ENCODE results near the gene SMC1B. TPM values are rescaled to one million over a fixed set of nuclear protein-coding genes. Genes with fewer than 3 reads are reported as not detected.

SMC1B gene
- total RNA-seq, 1 donor from 2014 or later = not detected

GRCh38 chr22:45314054-45314721 lies 99.2 kb downstream of the SMC1B start:
- Mint-ChIP-seq H3K36me3 (ENCODE audit: insufficient read depth) (no peaks in the 10 kb centered on the region), H3K4me1 (ENCODE audit: low read depth) (peaks cover 42% of the 10 kb centered on the region), H3K4me3 (ENCODE audit: low read depth) (peak overlapping the region; percentile 10), H3K27ac (no peak overlapping the region), H3K27me3 (peaks cover 5% of the 10 kb centered on the region), H3K9me3 (ENCODE audit: low read depth) (no peaks in the 10 kb centered on the region)
- DNase-seq (ENCODE audit: low spot score, unreplicated experiment) = no peak
- no peak for TF ChIP-seq CTCF (IDR thresholded peaks at IDR 0.05; ENCODE audit: unreplicated experiment)

GRCh38 chr22:45312856-45313255 lies 100.5 kb downstream of the SMC1B start:
- H3K4me1 Mint-ChIP-seq (ENCODE audit: low read depth) = peaks cover 45% of the 10 kb centered on the region
- peaks cover 5% of the 10 kb centered on the region for H3K27me3 Mint-ChIP-seq
- H3K27ac Mint-ChIP-seq = no peak overlapping the region
- no peak for TF ChIP-seq CTCF (IDR thresholded peaks at IDR 0.05; ENCODE audit: unreplicated experiment)
- no peaks in the 10 kb centered on the region for H3K36me3 Mint-ChIP-seq (ENCODE audit: insufficient read depth)
- H3K9me3 Mint-ChIP-seq (ENCODE audit: low read depth) = no peaks in the 10 kb centered on the region
- H3K4me3 Mint-ChIP-seq (ENCODE audit: low read depth) = no peak overlapping the region
- no peak for DNase-seq (ENCODE audit: low spot score, unreplicated experiment)

- TF ChIP-seq CTCF (IDR thresholded peaks at IDR 0.05; ENCODE audit: unreplicated experiment) = no peak
- DNase-seq (ENCODE audit: low spot score, unreplicated experiment) = no peak
- H3K9me3 Mint-ChIP-seq (ENCODE audit: low read depth) = no peaks in the 10 kb centered on the region
- no peak overlapping the region for H3K4me3 Mint-ChIP-seq (ENCODE audit: low read depth)
- H3K36me3 Mint-ChIP-seq (ENCODE audit: insufficient read depth) = no peaks in the 10 kb centered on the region
- no peak overlapping the region for H3K27ac Mint-ChIP-seq
- peaks cover 45% of the 10 kb centered on the region for H3K4me1 Mint-ChIP-seq (ENCODE audit: low read depth)
- H3K27me3 Mint-ChIP-seq = peaks cover 5% of the 10 kb centered on the region
Measured at GRCh38 chr22:45312415-45312814, 101.0 kb downstream of the SMC1B start.

GRCh38 chr22:45310977-45311531 lies 102.3 kb downstream of the SMC1B start:
- Mint-ChIP-seq H3K4me3 (ENCODE audit: low read depth) (peak overlapping the region; percentile 82), H3K27me3 (peaks cover 5% of the 10 kb centered on the region), H3K9me3 (ENCODE audit: low read depth) (no peaks in the 10 kb centered on the region), H3K36me3 (ENCODE audit: insufficient read depth) (no peaks in the 10 kb centered on the region), H3K27ac (peak overlapping the region; percentile 54), H3K4me1 (ENCODE audit: low read depth) (peaks cover 39% of the 10 kb centered on the region)
- DNase-seq (ENCODE audit: low spot score, unreplicated experiment) = no peak
- no peak for TF ChIP-seq CTCF (IDR thresholded peaks at IDR 0.05; ENCODE audit: unreplicated experiment)

- Mint-ChIP-seq H3K9me3 (ENCODE audit: low read depth) (no peaks in the 10 kb centered on the region), H3K27me3 (peaks cover 5% of the 10 kb centered on the region), H3K36me3 (ENCODE audit: insufficient read depth) (no peaks in the 10 kb centered on the region), H3K27ac (peak overlapping the region; percentile 54), H3K4me3 (ENCODE audit: low read depth) (peak overlapping the region; percentile 82), H3K4me1 (ENCODE audit: low read depth) (peaks cover 39% of the 10 kb centered on the region)
- no peak for TF ChIP-seq CTCF (IDR thresholded peaks at IDR 0.05; ENCODE audit: unreplicated experiment)
- DNase-seq (ENCODE audit: low spot score, unreplicated experiment) = no peak
Measured at GRCh38 chr22:45310331-45310976, 102.9 kb downstream of the SMC1B start.
